ENCODE measurements around the gene MYH14.

Gene MYH14

DNA sequence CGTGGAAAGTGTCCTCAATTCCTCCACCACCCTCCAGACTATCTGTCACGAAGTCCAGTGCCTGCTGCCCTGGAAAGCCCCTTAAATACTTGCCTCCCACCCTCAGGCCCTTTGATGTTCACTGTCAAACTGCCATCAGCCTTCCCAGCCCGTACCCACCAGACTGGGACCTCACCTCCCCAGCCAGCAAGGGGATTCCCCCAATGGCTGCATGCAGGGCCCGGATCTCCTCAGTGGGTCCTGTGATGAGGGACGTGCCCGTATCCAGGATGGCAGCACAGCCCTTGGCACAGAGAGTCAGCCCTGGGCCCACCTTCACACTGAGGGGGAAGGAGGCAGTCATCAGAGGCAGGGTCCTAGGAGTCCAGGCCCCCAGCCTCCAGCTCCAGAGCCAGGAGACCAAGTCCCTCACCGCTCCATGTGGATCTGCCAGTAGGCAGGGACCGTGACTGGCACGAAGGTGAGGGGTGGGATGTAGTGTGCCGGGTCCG, 156.0 kb downstream of the MYH14 start:
- no peak overlapping the region for H3K4me3 ChIP-seq (ENCODE audit: low read depth, low read length)
- no peak for DNase-seq (ENCODE audit: low read depth)
- no peak for TF ChIP-seq CTCF (IDR thresholded peaks at IDR 0.05; ENCODE audit: control insufficient read depth, extremely low read depth, insufficient read depth)
